H9 (cell line): Measurements from ENCODE around the gene SUN2. TPM values are rescaled to one million over a fixed set of nuclear protein-coding genes. Genes with fewer than 3 reads are reported as not detected.

Experiments
- DNase-seq: peaks from one replicate; pipeline ENCODE4 v3.0.0-alpha.2; 2017
- H2AFZ ChIP-seq: one replicate; pipeline ENCODE4 v1.6.1; 2013; ENCODE audit warnings: mild to moderate bottlenecking, low read length, control low read depth, moderate library complexity
- H2AK5ac ChIP-seq: 2 replicates; pipeline ENCODE4 v1.6.1; 2013; ENCODE audit warnings: low read length, control low read depth, mixed read lengths; ENCODE audit not compliant: insufficient read length
- H2BK120ac ChIP-seq: one replicate; pipeline ENCODE4 v1.6.1; 2013; ENCODE audit warnings: low read depth, mild to moderate bottlenecking, low read length, control low read depth, inconsistent platforms; ENCODE audit not compliant: poor library complexity, severe bottlenecking
- H2BK12ac ChIP-seq: 2 replicates; pipeline ENCODE4 v1.6.1; 2013; ENCODE audit warnings: low read length, control low read depth, mixed read lengths, low read depth; ENCODE audit not compliant: insufficient read length
- H2BK15ac ChIP-seq: 2 replicates; pipeline ENCODE4 v1.6.1; 2013; ENCODE audit warnings: low read depth, low read length, control low read depth
- H2BK20ac ChIP-seq: one replicate; pipeline ENCODE4 v1.6.1; 2013; ENCODE audit warnings: low read depth, mild to moderate bottlenecking, low read length, control low read depth, inconsistent platforms; ENCODE audit not compliant: poor library complexity, severe bottlenecking
- H2BK5ac ChIP-seq: 2 replicates; pipeline ENCODE4 v1.6.1; 2013; ENCODE audit warnings: low read length, control low read depth, mixed read lengths; ENCODE audit not compliant: insufficient read length
- H3K14ac ChIP-seq: 2 replicates; pipeline ENCODE4 v1.6.1; 2013; ENCODE audit warnings: low read length, control low read depth; ENCODE audit not compliant: insufficient read depth
- H3K18ac ChIP-seq: 2 replicates; pipeline ENCODE4 v1.6.1; 2013; ENCODE audit warnings: low read depth, mild to moderate bottlenecking, mixed read lengths, low read length, control low read depth; ENCODE audit not compliant: insufficient read length
- H3K23ac ChIP-seq: 2 replicates; pipeline ENCODE4 v1.6.1; 2013; ENCODE audit warnings: low read length, control low read depth, mixed read lengths, low read depth; ENCODE audit not compliant: insufficient read length
- H3K23me2 ChIP-seq: 2 replicates; pipeline ENCODE4 v1.6.1; 2013; ENCODE audit warnings: low read depth, mild to moderate bottlenecking, mixed read lengths, low read length, control low read depth; ENCODE audit not compliant: insufficient read length, poor library complexity, severe bottlenecking
- H3K27ac ChIP-seq: 2 replicates; pipeline ENCODE4 v1.5.1; 2013; ENCODE audit warnings: low read length, control low read depth, mixed read lengths, low read depth; ENCODE audit not compliant: insufficient read length
- H3K27me3 ChIP-seq: 2 replicates; pipeline ENCODE4 v1.6.1; 2013; ENCODE audit warnings: low read length, control low read depth, inconsistent platforms; ENCODE audit not compliant: insufficient read depth
- H3K4ac ChIP-seq: 2 replicates; pipeline ENCODE4 v1.6.1; 2013; ENCODE audit warnings: low read depth, mild to moderate bottlenecking, control low read depth, inconsistent platforms, low read length, moderate library complexity
- H3K4me1 ChIP-seq: 2 replicates; pipeline ENCODE4 v1.6.1; 2013; ENCODE audit warnings: low read length, control low read depth, inconsistent platforms; ENCODE audit not compliant: insufficient read depth
- H3K4me2 ChIP-seq: 2 replicates; pipeline ENCODE4 v1.6.1; 2013; ENCODE audit warnings: low read length, control low read depth, mixed read lengths; ENCODE audit not compliant: insufficient read length, insufficient read depth
- H3K56ac ChIP-seq: 2 replicates; pipeline ENCODE4 v1.6.1; 2013; ENCODE audit warnings: low read depth, mild to moderate bottlenecking, mixed read lengths, low read length, control low read depth; ENCODE audit not compliant: insufficient read length
- H3K79me1 ChIP-seq: 2 replicates; pipeline ENCODE4 v1.6.1; 2013; ENCODE audit warnings: low read depth, mild to moderate bottlenecking, moderate library complexity, low read length, control low read depth, inconsistent platforms; ENCODE audit not compliant: insufficient read depth, poor library complexity, severe bottlenecking
- H3K79me2 ChIP-seq: 2 replicates; pipeline ENCODE4 v1.6.1; 2013; ENCODE audit warnings: low read length, control low read depth, inconsistent platforms; ENCODE audit not compliant: insufficient read depth
- H3K9ac ChIP-seq: 2 replicates; pipeline ENCODE4 v1.6.1; 2013; ENCODE audit warnings: low read length, control low read depth, mixed read lengths; ENCODE audit not compliant: insufficient read length; ENCODE audit errors: extremely low read depth
- H3K9me3 ChIP-seq: one replicate; pipeline ENCODE4 v1.6.1; 2013; ENCODE audit warnings: low read depth, low read length, inconsistent platforms; ENCODE audit not compliant: control insufficient read depth
- H3T11ph ChIP-seq: one replicate; pipeline ENCODE4 v1.6.1; 2013; ENCODE audit warnings: mild to moderate bottlenecking, low read length, control low read depth, inconsistent platforms
- H4K20me1 ChIP-seq: one replicate; pipeline ENCODE4 v1.6.1; 2013; ENCODE audit not compliant: control insufficient read depth, insufficient read length, insufficient read depth
- H4K5ac ChIP-seq: 2 replicates; pipeline ENCODE4 v1.6.1; 2013; ENCODE audit warnings: low read depth, mild to moderate bottlenecking, mixed read lengths, low read length, control low read depth; ENCODE audit not compliant: insufficient read length
- H4K8ac ChIP-seq: replicated peaks from 2 replicates; pipeline ENCODE4 v1.6.1; 2013; ENCODE audit warnings: low read length, control low read depth, mixed read lengths, low read depth; ENCODE audit not compliant: insufficient read length
- H4K91ac ChIP-seq: 2 replicates; pipeline ENCODE4 v1.6.1; 2013; ENCODE audit warnings: low read depth, mild to moderate bottlenecking, moderate library complexity, mixed read lengths, low read length, control low read depth; ENCODE audit not compliant: insufficient read length
- H3K27ac Mint-ChIP-seq, 3 experiments: 2 replicates in 2 of 3; 3 replicates in 1 of 3; pipeline ENCODE4 v1.8.0; 2020 to 2021; ENCODE audit warnings: mixed read lengths in 3 of 3, mild to moderate bottlenecking in 1 of 3, moderate library complexity in 1 of 3
- H3K27me3 Mint-ChIP-seq: 2 replicates; pipeline ENCODE4 v1.8.0; 2021; ENCODE audit warnings: low read depth, mild to moderate bottlenecking, moderate library complexity, mixed read lengths
- H3K36me3 Mint-ChIP-seq, 3 experiments: 2 replicates in 2 of 3; 3 replicates in 1 of 3; pipeline ENCODE4 v1.8.0; 2020 to 2021; ENCODE audit warnings: low read depth in 3 of 3, mixed read lengths in 3 of 3; ENCODE audit not compliant: insufficient read depth in 1 of 3
- H3K4me1 Mint-ChIP-seq, 2 experiments: 2 replicates each; pipeline ENCODE4 v1.8.0; 2020; ENCODE audit warnings: mixed read lengths in 2 of 2
- H3K4me3 Mint-ChIP-seq, 2 experiments: 2 replicates in 1 of 2; 3 replicates in 1 of 2; pipeline ENCODE4 v1.8.0; 2020 to 2021; ENCODE audit warnings: mild to moderate bottlenecking in 2 of 2, mixed read lengths in 2 of 2, moderate library complexity in 1 of 2
- H3K9me3 Mint-ChIP-seq, 2 experiments: 2 replicates in 1 of 2; 3 replicates in 1 of 2; pipeline ENCODE4 v1.8.0; 2020; ENCODE audit warnings: mild to moderate bottlenecking in 2 of 2, mixed read lengths in 2 of 2, moderate library complexity in 1 of 2
- WGBS: extraction: QIAGEN DNeasy Blood & Tissue Kit; methylation state at CpG from one replicate; pipeline ENCODE4 v1.1.7; 2013; ENCODE audit warnings: missing lambda C conversion rate, low lambda C conversion rate, mixed read lengths; ENCODE audit not compliant: insufficient read length; ENCODE audit errors: extremely low coverage; 5-methylcytosine and 5-hydroxymethylcytosine counted together
- total RNA-seq: library from RNA; stranded (reverse); gene quantifications from 2 replicates; pipeline ENCODE4 v1.2.1, GENCODE V29; 2021
- TF ChIP-seq, protein P1 (sequence below): fragments of 200-600 bp; sonication (generic); conservative IDR thresholded peaks from 3 replicates; pipeline ENCODE4 v1.8.0; 2021; ENCODE audit warnings: antibody characterized with exemption, mild to moderate bottlenecking

The SUN2 gene
- total RNA-seq, 1 experiment from 2014 or later, result 12.0 TPM

DNA sequence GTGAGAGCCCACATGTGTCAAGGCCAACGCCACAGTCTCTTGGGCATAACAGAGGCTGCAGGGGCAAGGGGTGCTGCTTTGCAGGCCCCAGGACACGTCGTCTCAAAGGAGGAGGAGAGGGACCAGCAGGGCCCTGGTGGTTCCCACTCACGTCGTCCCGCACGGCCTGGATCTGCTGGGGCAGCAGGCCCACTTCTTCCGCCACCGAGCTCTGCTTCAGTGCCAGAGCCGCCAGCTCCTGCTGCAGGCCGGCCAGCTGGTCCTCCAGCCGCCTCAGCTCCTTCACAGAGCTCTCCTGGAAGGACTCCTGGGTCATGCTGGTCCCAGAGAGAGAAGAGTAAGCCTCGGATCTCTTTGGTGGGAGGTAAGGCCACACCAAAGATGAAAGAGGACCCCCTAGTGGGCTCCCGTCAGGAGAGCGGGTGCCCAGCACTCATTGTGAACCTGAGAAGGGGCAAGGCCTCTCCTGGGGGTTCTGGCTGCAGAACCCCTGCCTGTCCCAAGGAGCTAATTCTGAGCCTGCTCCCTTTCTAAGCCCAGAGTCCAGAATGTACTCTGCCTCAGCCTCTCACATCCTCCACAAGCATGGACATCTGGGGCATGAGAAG is 15.6 kb downstream of the SUN2 start:
- H2BK120ac ChIP-seq, result no peak overlapping the region
- no peak overlapping the region for H4K8ac ChIP-seq
- no peaks in the 10 kb centered on the region for H3K9me3 ChIP-seq
- H3K23me2 ChIP-seq, result no peaks in the 10 kb centered on the region
- Mint-ChIP-seq H3K27ac (no peak overlapping the region; a peak in 1 of 7 replicates), H3K27me3 (no peaks in the 10 kb centered on the region; the same call in 1 of the 2 replicates), H3K36me3 (peaks cover 13 to 60% (median 25%) of the 10 kb centered on the region in 3 experiments), H3K4me1 (0 out of 4 replicates have a peak, but pooled peaks cover 0 to under 1% of the 10 kb centered on the region in 2 experiments), H3K9me3 (no peaks in the 10 kb centered on the region), H3K4me3 (no peak overlapping the region)
- H3K9ac ChIP-seq, result no peak overlapping the region
- no CpG with 5 or more reads among the region's 15 CpGs for WGBS
- no peak overlapping the region for H3K18ac ChIP-seq
- H3K4me2 ChIP-seq, result no peak overlapping the region
- H3K23ac ChIP-seq, result no peak overlapping the region
- no peak overlapping the region for H3K56ac ChIP-seq
- no peak for DNase-seq
- H3K27me3 ChIP-seq, result no peaks in the 10 kb centered on the region
- H3K79me2 ChIP-seq, result no peaks in the 10 kb centered on the region
- H3T11ph ChIP-seq, result no peak overlapping the region
- no peak overlapping the region for H2BK12ac ChIP-seq
- no peak overlapping the region for H3K14ac ChIP-seq
- H2AK5ac ChIP-seq, result no peak overlapping the region
- H4K5ac ChIP-seq, result no peak overlapping the region
- H4K20me1 ChIP-seq, result no peaks in the 10 kb centered on the region
- H4K91ac ChIP-seq, result no peak overlapping the region
- H3K79me1 ChIP-seq, result no peaks in the 10 kb centered on the region
- H3K4me1 ChIP-seq, result no peaks in the 10 kb centered on the region
- H2BK15ac ChIP-seq, result no peak overlapping the region
- no peak overlapping the region for H3K27ac ChIP-seq
- no peak overlapping the region for H2BK20ac ChIP-seq
- no peak overlapping the region for H3K4ac ChIP-seq
- no peak overlapping the region for H2BK5ac ChIP-seq
- no peak overlapping the region for H2AFZ ChIP-seq
- TF ChIP-seq, protein P1, sequence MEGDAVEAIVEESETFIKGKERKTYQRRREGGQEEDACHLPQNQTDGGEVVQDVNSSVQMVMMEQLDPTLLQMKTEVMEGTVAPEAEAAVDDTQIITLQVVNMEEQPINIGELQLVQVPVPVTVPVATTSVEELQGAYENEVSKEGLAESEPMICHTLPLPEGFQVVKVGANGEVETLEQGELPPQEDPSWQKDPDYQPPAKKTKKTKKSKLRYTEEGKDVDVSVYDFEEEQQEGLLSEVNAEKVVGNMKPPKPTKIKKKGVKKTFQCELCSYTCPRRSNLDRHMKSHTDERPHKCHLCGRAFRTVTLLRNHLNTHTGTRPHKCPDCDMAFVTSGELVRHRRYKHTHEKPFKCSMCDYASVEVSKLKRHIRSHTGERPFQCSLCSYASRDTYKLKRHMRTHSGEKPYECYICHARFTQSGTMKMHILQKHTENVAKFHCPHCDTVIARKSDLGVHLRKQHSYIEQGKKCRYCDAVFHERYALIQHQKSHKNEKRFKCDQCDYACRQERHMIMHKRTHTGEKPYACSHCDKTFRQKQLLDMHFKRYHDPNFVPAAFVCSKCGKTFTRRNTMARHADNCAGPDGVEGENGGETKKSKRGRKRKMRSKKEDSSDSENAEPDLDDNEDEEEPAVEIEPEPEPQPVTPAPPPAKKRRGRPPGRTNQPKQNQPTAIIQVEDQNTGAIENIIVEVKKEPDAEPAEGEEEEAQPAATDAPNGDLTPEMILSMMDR, result no peak
